ENCODE measurements around the gene LRRC4C. TPM values are rescaled to one million over a fixed set of nuclear protein-coding genes. Genes with fewer than 3 reads are reported as not detected.
A peak's percentile ranks its signal among the peaks of the same experiment; 100 is the strongest.

LRRC4C gene
- total RNA-seq, 1 donor from 2014 or later = 2.7 TPM

- TF ChIP-seq EZH2 (IDR thresholded peaks at IDR 0.05) = no peak
- H4K20me1 ChIP-seq (ENCODE audit: low read depth) = no peaks in the 10 kb centered on the region
- no peaks in the 10 kb centered on the region for H3K79me2 ChIP-seq (ENCODE audit: low read depth)
- no peaks in the 10 kb centered on the region for H3K27me3 Mint-ChIP-seq (ENCODE audit: insufficient read depth, low read depth)
- H3K27ac ChIP-seq = no peak overlapping the region
- H3K4me1 ChIP-seq = peaks cover 21% of the 10 kb centered on the region
- H3F3A ChIP-seq (ENCODE audit: low read depth) = peaks cover 9% of the 10 kb centered on the region
- no peak overlapping the region for H3K9ac ChIP-seq
- peaks cover 32% of the 10 kb centered on the region for H3K4me1 Mint-ChIP-seq
- no peaks in the 10 kb centered on the region for H3K36me3 ChIP-seq
- H3K27ac Mint-ChIP-seq = no peak overlapping the region
- H2AFZ ChIP-seq (replicated peaks) = no peak overlapping the region
- H3K27me3 ChIP-seq = no peaks in the 10 kb centered on the region
- H3K4me2 ChIP-seq = no peak overlapping the region
- no peaks in the 10 kb centered on the region for H3K36me3 Mint-ChIP-seq
- no peak overlapping the region for H3K4me3 Mint-ChIP-seq
- H3K4me3 ChIP-seq = no peak overlapping the region
- H3K9me3 ChIP-seq (ENCODE audit: low read depth) = no peaks in the 10 kb centered on the region
- DNase-seq (ENCODE audit: low spot score) = no peak
- H3K9me3 Mint-ChIP-seq = no peaks in the 10 kb centered on the region
Observed at GRCh38 chr11:40219401-40219800, 1240.1 kb downstream of the LRRC4C start.

GRCh38 chr11:40215556-40215955 is 1243.9 kb downstream of the LRRC4C start:
- Mint-ChIP-seq H3K36me3 (no peaks in the 10 kb centered on the region), H3K27ac (peak overlapping the region; percentile 13), H3K4me3 (no peak overlapping the region), H3K9me3 (no peaks in the 10 kb centered on the region), H3K4me1 (peaks cover 24% of the 10 kb centered on the region), H3K27me3 (ENCODE audit: insufficient read depth, low read depth) (no peaks in the 10 kb centered on the region)
- Histone ChIP-seq H3K4me2 (no peak overlapping the region), H3K4me3 (no peak overlapping the region), H3K27ac (no peak overlapping the region), H3K9ac (no peak overlapping the region), H4K20me1 (ENCODE audit: low read depth) (no peaks in the 10 kb centered on the region), H3K79me2 (ENCODE audit: low read depth) (no peaks in the 10 kb centered on the region), H3K9me3 (ENCODE audit: low read depth) (no peaks in the 10 kb centered on the region), H3K36me3 (no peaks in the 10 kb centered on the region), H3K27me3 (no peaks in the 10 kb centered on the region), H3K4me1 (peaks cover 27% of the 10 kb centered on the region), H3F3A (ENCODE audit: low read depth) (peaks cover 9% of the 10 kb centered on the region), H2AFZ (replicated peaks) (no peak overlapping the region)
- TF ChIP-seq EZH2phosphoT487 (IDR thresholded peaks at IDR 0.05) (no peak), CTCF (IDR thresholded peaks at IDR 0.05) (no peak), EZH2 (IDR thresholded peaks at IDR 0.05) (no peak)
- peak; percentile 48 for DNase-seq (ENCODE audit: low spot score)

- H3K4me3 ChIP-seq = no peak overlapping the region
- no peaks in the 10 kb centered on the region for H3K36me3 ChIP-seq
- H3F3A ChIP-seq (ENCODE audit: low read depth) = peaks cover 6% of the 10 kb centered on the region
- no peak overlapping the region for H3K27ac ChIP-seq
- H3K27me3 ChIP-seq = peaks cover 6% of the 10 kb centered on the region
- H3K27me3 Mint-ChIP-seq (ENCODE audit: insufficient read depth, low read depth) = no peaks in the 10 kb centered on the region
- no peaks in the 10 kb centered on the region for H3K36me3 Mint-ChIP-seq
- no peak overlapping the region for H2AFZ ChIP-seq (replicated peaks)
- no peak overlapping the region for H3K9ac ChIP-seq
- H3K27ac Mint-ChIP-seq = no peak overlapping the region
- H3K4me3 Mint-ChIP-seq = no peak overlapping the region
- no peak for DNase-seq (ENCODE audit: low spot score)
- no peaks in the 10 kb centered on the region for H3K9me3 ChIP-seq (ENCODE audit: low read depth)
- no peaks in the 10 kb centered on the region for H4K20me1 ChIP-seq (ENCODE audit: low read depth)
- H3K9me3 Mint-ChIP-seq = no peaks in the 10 kb centered on the region
- peaks cover 5% of the 10 kb centered on the region for H3K4me1 Mint-ChIP-seq
- TF ChIP-seq EZH2 (IDR thresholded peaks at IDR 0.05) (no peak), CTCF (IDR thresholded peaks at IDR 0.05) (no peak), EZH2phosphoT487 (IDR thresholded peaks at IDR 0.05) (no peak)
- H3K4me2 ChIP-seq = no peak overlapping the region
- H3K4me1 ChIP-seq = peaks cover 14% of the 10 kb centered on the region
- H3K79me2 ChIP-seq (ENCODE audit: low read depth) = no peaks in the 10 kb centered on the region
Observed at GRCh38 chr11:40207416-40207815, 1252.0 kb downstream of the LRRC4C start.

- H3K27me3 ChIP-seq = peaks cover 6% of the 10 kb centered on the region
- H3K27me3 Mint-ChIP-seq (ENCODE audit: insufficient read depth, low read depth) = no peaks in the 10 kb centered on the region
Observed at GRCh38 chr11:40204228-40204627, 1255.2 kb downstream of the LRRC4C start.

More at GRCh38 chr11:40204228-40204627, 1255.2 kb downstream of the LRRC4C start:
- no peaks in the 10 kb centered on the region for H3K36me3 ChIP-seq
- no peak overlapping the region for H3K4me2 ChIP-seq
- H3K27ac ChIP-seq = no peak overlapping the region
- H3K4me1 ChIP-seq = peaks cover 26% of the 10 kb centered on the region
- no peaks in the 10 kb centered on the region for H3K79me2 ChIP-seq (ENCODE audit: low read depth)
- Mint-ChIP-seq H3K4me3 (no peak overlapping the region), H3K27ac (no peak overlapping the region), H3K4me1 (peaks cover 10% of the 10 kb centered on the region), H3K36me3 (no peaks in the 10 kb centered on the region), H3K9me3 (no peaks in the 10 kb centered on the region)
- no peaks in the 10 kb centered on the region for H4K20me1 ChIP-seq (ENCODE audit: low read depth)
- H3K9me3 ChIP-seq (ENCODE audit: low read depth) = no peaks in the 10 kb centered on the region
- no peak overlapping the region for H3K4me3 ChIP-seq
- TF ChIP-seq EZH2 (IDR thresholded peaks at IDR 0.05) = no peak
- no peak for TF ChIP-seq EZH2phosphoT487 (IDR thresholded peaks at IDR 0.05)
- TF ChIP-seq CTCF (IDR thresholded peaks at IDR 0.05) = no peak
- DNase-seq (ENCODE audit: low spot score) = no peak
- peaks cover 6% of the 10 kb centered on the region for H3F3A ChIP-seq (ENCODE audit: low read depth)
- H3K9ac ChIP-seq = no peak overlapping the region
- no peak overlapping the region for H2AFZ ChIP-seq (replicated peaks)
